ENCODE results near the gene PRELID2. TPM values are rescaled to one million over a fixed set of nuclear protein-coding genes. Genes with fewer than 3 reads are reported as not detected.

PRELID2 gene
- total and polyA plus RNA-seq, 2 donors (not counting 3 experiments of a cell fraction or from before 2014, with no cell fraction given) = 3.2 to 16.4 TPM

GRCh38 chr5:145791866-145792265 is 43.3 kb downstream of the PRELID2 start:
- no peaks in the 10 kb centered on the region for H4K20me1 ChIP-seq (replicated peaks; ENCODE audit: control insufficient read depth, extremely low read depth, insufficient read depth, low read length)
- H3K36me3 ChIP-seq (ENCODE audit: control insufficient read depth in 2 of 2, extremely low read depth in 1 of 2, insufficient read depth in 2 of 2, low read length in 2 of 2) = no peaks in the 10 kb centered on the region
- no peaks in the 10 kb centered on the region for H3K27me3 ChIP-seq (ENCODE audit: control insufficient read depth in 2 of 2, insufficient read depth in 2 of 2, low read length in 2 of 2)
- ChIA-PET POLR2A (no interaction called here), CTCF (interaction anchor here (0.9 to 1.2 kb wide), 3 partner anchors 46 to 1324 kb away, joined by 3 read pairs; no protein-coding TSS in a partner anchor)
- no TSS peak for BruUV-seq (replicated peaks)
- TF ChIP-seq POLR2AphosphoS5 (IDR thresholded peaks at IDR 0.05; ENCODE audit: insufficient read depth, low read depth, low read length) (no peak), MAX (IDR thresholded peaks at IDR 0.05; ENCODE audit: insufficient read depth, insufficient read length) (no peak), EZH2 (IDR thresholded peaks at IDR 0.05; ENCODE audit: borderline replicate concordance, low read depth, low read length, severe bottlenecking) (no peak), JUN (IDR thresholded peaks at IDR 0.05; ENCODE audit: borderline replicate concordance, insufficient read depth, insufficient read length, low read depth) (no peak), MYC (IDR thresholded peaks at IDR 0.05; ENCODE audit: low read depth, low read length) (no peak), POLR2A (IDR thresholded peaks at IDR 0.05; ENCODE audit: low read depth, low read length) (no peak), GATA2 (IDR thresholded peaks at IDR 0.05; ENCODE audit: insufficient read depth, insufficient read length, low read depth, low read length) (no peak), CTCF (IDR thresholded peaks at IDR 0.05; ENCODE audit: extremely low read depth in 1 of 2, insufficient read depth in 1 of 2, low read depth in 1 of 2, low read length in 2 of 2) (no peak), FOS (IDR thresholded peaks at IDR 0.05; ENCODE audit: borderline replicate concordance, insufficient read depth, low read length) (no peak)
- no peak overlapping the region for H3K9ac ChIP-seq (replicated peaks; ENCODE audit: extremely low read depth, insufficient read depth, low read length)
- intact Hi-C loops (cut with micrococcal nuclease) (no loop called here), dilution Hi-C loops (cut with MboI; ENCODE audit: extremely low pct_ligation_motif_present, low sequenced_read_pairs) (no loop called here)
- H2AFZ ChIP-seq (ENCODE audit: low read depth, low read length) = no peak overlapping the region
- H3K9me3 ChIP-seq (replicated peaks; ENCODE audit: control insufficient read depth, insufficient read depth, low read length) = no peaks in the 10 kb centered on the region
- no peak for FAIRE-seq
- H3K4me3 ChIP-seq (replicated peaks in 1 of 3; ENCODE audit: insufficient read depth in 1 of 3, low read depth in 1 of 3, low read length in 3 of 3) = no peak overlapping the region
- no peaks in the 10 kb centered on the region for H3K9me1 ChIP-seq (replicated peaks; ENCODE audit: control insufficient read depth, extremely low read depth, insufficient read depth, low read length)
- H3K4me1 ChIP-seq (ENCODE audit: control insufficient read depth, extremely low read depth, insufficient read depth, low read length) = peaks cover 1% of the 10 kb centered on the region
- DNase-seq (ENCODE audit: low read depth, low spot score) = no peak
- H3K27ac ChIP-seq (ENCODE audit: insufficient read depth, low read depth, low read length) = no peak overlapping the region
- no peaks in the 10 kb centered on the region for H3K79me2 ChIP-seq (ENCODE audit: control insufficient read depth, insufficient read depth, low read length)
- no peak overlapping the region for H3K4me2 ChIP-seq (ENCODE audit: insufficient read depth, low read length)
